HG03280 (cell line): ENCODE measurements around the gene KRTAP4-3.
"Not testable (repeated sequence)": the region's sequence is repeated elsewhere in the genome, so short reads cannot be mapped to it uniquely, and the experiment has no call there.

Experiments
- ATAC-seq: cut with Tn5 transposase; IDR thresholded peaks from one replicate; pipeline ENCODE4 v1.9.1; 2021; ENCODE audit warnings: mild to moderate bottlenecking, moderate library complexity; ENCODE audit not compliant: unreplicated experiment

KRTAP4-3 gene

GRCh38 chr17:41168121-41168520, at the start of gene KRTAP4-3:
Gene KRTAP4-3, minus strand, starts transcription at chr17:41168221. Its CDS starts 49 bp downstream, at chr17:41168172.
- ATAC-seq = no peak

GRCh38 chr17:41215681-41216080, 47.7 kb upstream of the KRTAP4-3 start:
- no peak for ATAC-seq

GRCh38 chr17:41212524-41213169, 44.6 kb upstream of the KRTAP4-3 start:
- no peak for ATAC-seq

GRCh38 chr17:41211845-41212466, 43.9 kb upstream of the KRTAP4-3 start:
- ATAC-seq = no peak

- ATAC-seq = no peak
These were observed 31.5 kb upstream of the KRTAP4-3 start for GRCh38 chr17:41199421-41200078.

- no peak for ATAC-seq
These were observed 28.0 kb upstream of the KRTAP4-3 start for GRCh38 chr17:41196068-41196467.

GRCh38 chr17:41190328-41190727, 22.3 kb upstream of the KRTAP4-3 start:
- ATAC-seq = no peak

GRCh38 chr17:41189837-41190318, 21.9 kb upstream of the KRTAP4-3 start, which contains the start of gene KRTAP9-1:
Gene KRTAP9-1, plus strand, starts transcription at chr17:41189887. Its CDS starts 0 bp downstream, at chr17:41189887.
- ATAC-seq = not testable (repeated sequence)

- ATAC-seq = no peak
These were observed 18.9 kb upstream of the KRTAP4-3 start for GRCh38 chr17:41186872-41187271.

GRCh38 chr17:41185001-41185400, 17.0 kb upstream of the KRTAP4-3 start:
- no peak for ATAC-seq

GRCh38 chr17:41184480-41184961, 16.5 kb upstream of the KRTAP4-3 start, which contains the start of gene KRTAP4-1:
Gene KRTAP4-1, minus strand, starts transcription at chr17:41184911. Its CDS starts 57 bp downstream, at chr17:41184854.
- no peak for ATAC-seq

- ATAC-seq = no peak
These were observed 11.0 kb upstream of the KRTAP4-3 start for GRCh38 chr17:41178843-41179616.

- no peak for ATAC-seq
These were observed 10.3 kb upstream of the KRTAP4-3 start for GRCh38 chr17:41178341-41178740.

GRCh38 chr17:41177727-41178271, 9.8 kb upstream of the KRTAP4-3 start, which contains the start of gene KRTAP4-2:
Gene KRTAP4-2, minus strand, starts transcription at chr17:41178221. Its CDS starts 57 bp downstream, at chr17:41178164.
- ATAC-seq = no peak

GRCh38 chr17:41176744-41177387, 8.8 kb upstream of the KRTAP4-3 start:
- ATAC-seq = no peak

- ATAC-seq = no peak
These were observed 3.9 kb upstream of the KRTAP4-3 start for GRCh38 chr17:41171886-41172285.

- no peak for ATAC-seq
These were observed 460 bp downstream of the KRTAP4-3 start for GRCh38 chr17:41167561-41167960.

GRCh38 chr17:41163828-41164227, 4.2 kb downstream of the KRTAP4-3 start:
- no peak for ATAC-seq

GRCh38 chr17:41160648-41161047, 7.4 kb downstream of the KRTAP4-3 start, which contains the start of gene KRTAP4-4:
Gene KRTAP4-4, minus strand, starts transcription at chr17:41160748. Its CDS starts 57 bp downstream, at chr17:41160691.
- no peak for ATAC-seq

- not testable (repeated sequence) for ATAC-seq
These were observed 7.8 kb downstream of the KRTAP4-3 start for GRCh38 chr17:41160190-41160589.
